ENCODE measurements around the gene JUP.

- no peak for TF ChIP-seq CTCF (IDR thresholded peaks at IDR 0.05)
- TF ChIP-seq EZH2 (IDR thresholded peaks at IDR 0.05): no peak
Measured at GRCh38 chr17:41792845-41793783, 6.6 kb upstream of the JUP start.
